K562 (cell line): Measurements from ENCODE around the gene ADORA1. TPM values are rescaled to one million over a fixed set of nuclear protein-coding genes. Genes with fewer than 3 reads are reported as not detected.

ENCODE experiments used
- ATAC-seq: fragments of 200-7000 bp; cut with Tn5 transposase; 3 replicates; pipeline ENCODE4 v1.9.1; 2020; ENCODE audit warnings: moderate library complexity
- BruUV-seq: library from RNA; stranded (reverse); fragments of 400-500 nt; replicated peaks from 2 replicates; lab custom pipeline; 2021; lab: Mats Ljungman, UMichigan
- CTCF ChIA-PET: fragments of 300-600 bp; formaldehyde crosslinking; extraction: SDS; loops from one replicate; lab custom pipeline; 2021; ENCODE audit warnings: low intra/inter-chr PET ratio; lab: Yijun Ruan, JAX
- POLR2A ChIA-PET: fragments of 300-600, 350-650 bp; sonication (Branson Sonifier 250); formaldehyde crosslinking; extraction: SDS; loops from one replicate; lab custom pipeline; 2021; ENCODE audit warnings: antibody characterized with exemption, inconsistent platforms; lab: Yijun Ruan, JAX
- DNase-seq, 4 experiments: peaks; one replicate each; pipeline versions ENCODE4 v3.0.0 to v3.0.0-alpha.2; 2011 to 2018; ENCODE audit warnings: low spot score in 3 of 4, mixed read lengths in 3 of 4; ENCODE audit errors: extremely low read depth in 1 of 4
- FAIRE-seq: peaks from 2 replicates; lab custom pipeline; 2011; peaks lifted over from hg19 to GRCh38; lab: Jason Lieb, UNC
- H2AFZ ChIP-seq: 2 replicates; pipeline ENCODE4 v1.6.0; 2011; ENCODE audit warnings: low read depth, low read length, control low read depth, inconsistent platforms
- H3K27ac ChIP-seq: fragments of 200-600 bp; 3 replicates; pipeline ENCODE4 v1.8.0; 2011; ENCODE audit warnings: low read depth, mild to moderate bottlenecking, control low read depth, inconsistent platforms, low read length, moderate library complexity, mixed read lengths; ENCODE audit errors: extremely low read depth
- H3K27me3 ChIP-seq, 2 experiments: fragments of 300-600 bp in 1 of 2; 2 replicates in 1 of 2; 3 replicates in 1 of 2; pipeline versions ENCODE4 v1.6.0 to v1.8.0; 2011; ENCODE audit warnings: inconsistent platforms in 2 of 2, low read length in 2 of 2, mild to moderate bottlenecking in 1 of 2, mixed read lengths in 1 of 2, moderate library complexity in 1 of 2; ENCODE audit not compliant: control insufficient read depth in 2 of 2, insufficient read depth in 2 of 2
- H3K36me3 ChIP-seq: fragments of 300-600 bp; 3 replicates; pipeline ENCODE4 v1.8.0; 2011; ENCODE audit warnings: mild to moderate bottlenecking, low read length, inconsistent platforms; ENCODE audit not compliant: control insufficient read depth, insufficient read depth
- H3K4me1 ChIP-seq, 2 experiments: fragments of 200-600 bp in 1 of 2; replicated peaks in 1 of 2; 2 replicates in 1 of 2; 3 replicates in 1 of 2; pipeline versions ENCODE4 v1.5.1 to v1.8.0; 2011; ENCODE audit warnings: inconsistent platforms in 2 of 2, low read length in 2 of 2, mild to moderate bottlenecking in 1 of 2, mixed read lengths in 1 of 2, moderate library complexity in 1 of 2; ENCODE audit not compliant: control insufficient read depth in 2 of 2, insufficient read depth in 2 of 2
- H3K4me2 ChIP-seq: 2 replicates; pipeline ENCODE4 v1.6.1; 2011; ENCODE audit warnings: low read length, control low read depth, inconsistent platforms, mixed read lengths; ENCODE audit not compliant: insufficient read depth
- H3K4me3 ChIP-seq: fragments of 200-600 bp; sonication (generic), shearing (Covaris generic); 2 replicates; pipeline ENCODE4 v1.5.1; 2016; ENCODE audit warnings: control low read depth, inconsistent platforms
- H3K79me2 ChIP-seq: fragments of 200-600 bp; 3 replicates; pipeline ENCODE4 v1.8.0; 2011; ENCODE audit warnings: low read length, inconsistent platforms; ENCODE audit not compliant: control insufficient read depth, insufficient read depth
- H3K9ac ChIP-seq, 2 experiments: 2 replicates each; pipeline versions ENCODE4 v1.6.0 to v1.6.1; 2011; ENCODE audit warnings: low read depth in 2 of 2, low read length in 2 of 2, control low read depth in 1 of 2, inconsistent platforms in 1 of 2, mild to moderate bottlenecking in 1 of 2, mixed read lengths in 1 of 2; ENCODE audit not compliant: insufficient read depth in 1 of 2
- H3K9me1 ChIP-seq: one replicate; pipeline ENCODE4 v1.6.0; 2011; ENCODE audit warnings: inconsistent platforms, mild to moderate bottlenecking, low read length, moderate library complexity; ENCODE audit not compliant: control insufficient read depth, insufficient read depth
- H3K9me3 ChIP-seq: replicated peaks from 2 replicates; pipeline ENCODE4 v1.5.1; 2011; ENCODE audit warnings: low read depth, low read length, inconsistent platforms; ENCODE audit not compliant: control insufficient read depth, insufficient read depth
- H4K20me1 ChIP-seq: replicated peaks from 2 replicates; pipeline ENCODE4 v1.6.1; 2011; ENCODE audit warnings: low read length, inconsistent platforms, mixed read lengths; ENCODE audit not compliant: control insufficient read depth, insufficient read depth
- CCAR2 ChIP-seq: fragments of 200-400 bp; formaldehyde crosslinking; IDR thresholded peaks from 2 replicates; pipeline ENCODE4 v1.6.1; 2017; ENCODE audit warnings: mild to moderate bottlenecking, low read depth, low read length
- CHD7 ChIP-seq: fragments of 200-600 bp; sonication (generic); IDR thresholded peaks from one replicate; pipeline ENCODE4 v1.6.1; 2012; ENCODE audit warnings: mild to moderate bottlenecking, low read depth, low read length, inconsistent platforms
- SMARCA4 ChIP-seq: fragments of 450-650 bp; IDR thresholded peaks from 2 replicates; pipeline ENCODE4 v1.6.1; 2016
- XRCC3 ChIP-seq: fragments of 450-650 bp; IDR thresholded peaks from 2 replicates; pipeline ENCODE4 v1.6.1; 2017; ENCODE audit warnings: mild to moderate bottlenecking, moderate library complexity
- ZNF224 ChIP-seq: sonication (generic); formaldehyde crosslinking; IDR thresholded peaks from 2 replicates; pipeline ENCODE4 v1.8.0; 2022; ENCODE audit warnings: mild to moderate bottlenecking, missing genetic modification reagents
- ZNF280A ChIP-seq: fragments of 450-650 bp; IDR thresholded peaks from 2 replicates; pipeline ENCODE4 v1.6.1; 2018; ENCODE audit warnings: mild to moderate bottlenecking, low read depth; ENCODE audit not compliant: partially characterized antibody
- ZNF282 ChIP-seq: sonication (generic); formaldehyde crosslinking; IDR thresholded peaks from 2 replicates; pipeline ENCODE4 v1.8.1; 2023; ENCODE audit warnings: missing genetic modification reagents
- ZNF639 ChIP-seq, 2 experiments: fragments of 200-800 bp in 1 of 2; sonication (Bioruptor generic) in 1 of 2; sonication (generic) in 1 of 2; formaldehyde crosslinking in 1 of 2; IDR thresholded peaks in 1 of 2; conservative IDR thresholded peaks in 1 of 2; 2 replicates each; pipeline versions ENCODE4 v1.5.0 to v1.6.1; 2016 to 2020; ENCODE audit warnings: missing compliant biosample characterization in 1 of 2, missing genetic modification characterization in 1 of 2, missing genetic modification reagents in 1 of 2
- WGBS: fragments of 100-300 bp; shearing (Covaris generic); methylation state at CpG from one replicate; pipeline ENCODE4 v1.1.6; 2016; ENCODE audit warnings: low coverage, mixed read lengths; ENCODE audit not compliant: insufficient coverage; ENCODE audit errors: missing lambda C conversion rate; 5-methylcytosine and 5-hydroxymethylcytosine counted together
- in situ Hi-C: fragments of 300-500 bp; cut with MboI; formaldehyde crosslinking; loops from 4 replicates; pipeline ENCODE4 v1.15.0; 2018; ENCODE audit warnings: inconsistent platforms, mixed read lengths
- intact Hi-C: fragments of 100-400 bp; cut with micrococcal nuclease; formaldehyde crosslinking; loops from 2 replicates; pipeline ENCODE4 v1.14.2; 2022
- polyA plus RNA-seq, 8 experiments: library from polyadenylated mRNA; depleted of rRNA in 4 of 8; stranded (reverse) in 5 of 8; unstranded in 3 of 8; fragments of >200 nt; fragmentation: Nextera tagmentation in 2 of 8; fragmentation: Illumina TruSeq in 1 of 8; extraction: Ambion mirVana in 2 of 8; extraction: Trizol in 1 of 8; gene quantifications; 2 replicates each; pipeline versions ENCODE4 v1.2.1 to v1.2.3, GENCODE V29; 2011 to 2014; ENCODE audit warnings: inconsistent platforms in 1 of 8, missing spikeins in 1 of 8
- total RNA-seq, 7 experiments: library from RNA; depleted of rRNA in 6 of 7; stranded (reverse); fragments of >200 nt in 6 of 7; fragmentation: Illumina TruSeq in 2 of 7; extraction: Trizol in 2 of 7; gene quantifications; 2 replicates each; pipeline versions ENCODE4 v1.2.1 to v1.2.3, GENCODE V29; 2011 to 2021; ENCODE audit warnings: low replicate concordance in 1 of 7

The ADORA1 gene
- total and polyA plus RNA-seq, 9 of the 15 experiments (the other 6 are each of a cell fraction or from before 2014, with no cell fraction given), result not detected

- no peak for DNase-seq
- in situ Hi-C loops, result no loop called here
- 3% methylated on average over 2 of the region's 2 CpGs for whole genome bisulfite sequencing
Observed at GRCh38 chr1:203204756-203205155, 77.2 kb downstream of the ADORA1 start.

More at GRCh38 chr1:203204756-203205155, 77.2 kb downstream of the ADORA1 start:
- H3K27ac ChIP-seq, result no peak overlapping the region
- ChIA-PET CTCF (no interaction called here), POLR2A (no interaction called here)
- TF ChIP-seq SMARCA4 (no peak), ZNF224 (CRISPR knock-in tag) (no peak), ZNF282 (CRISPR knock-in tag) (no peak), CHD7 (no peak), XRCC3 (no peak), ZNF639 (CRISPR knock-in tag; conservative IDR thresholded peaks at IDR 0.05 in 1 of 2, IDR thresholded peaks at IDR 0.05 in 1 of 2) (no peak), CCAR2 (no peak), ZNF280A (no peak)
- no TSS peak for BruUV-seq
- no peaks in the 10 kb centered on the region for H3K79me2 ChIP-seq
- no peaks in the 10 kb centered on the region; the same call in 1 of the 2 replicates for H4K20me1 ChIP-seq
- intact Hi-C loops, result no loop called here
- no peak overlapping the region for H3K4me3 ChIP-seq
- no peak overlapping the region for H3K9ac ChIP-seq
- no peaks in the 10 kb centered on the region for H3K9me1 ChIP-seq
- no peaks in the 10 kb centered on the region for H3K36me3 ChIP-seq
- H3K27me3 ChIP-seq, result peaks cover 29 to 55% of the 10 kb centered on the region in 2 experiments
- no peak overlapping the region for H3K4me2 ChIP-seq
- H3K9me3 ChIP-seq, result no peaks in the 10 kb centered on the region
- no peaks in the 10 kb centered on the region for H3K4me1 ChIP-seq
- H2AFZ ChIP-seq, result no peak overlapping the region
- no peak for ATAC-seq
- no peak for FAIRE-seq
